Measurements from ENCODE around the gene FOXJ2. TPM values are rescaled to one million over a fixed set of nuclear protein-coding genes. Genes with fewer than 3 reads are reported as not detected.
A peak's percentile ranks its signal among the peaks of the same experiment; 100 is the strongest.
"Not testable (repeated sequence)": the region's sequence is repeated elsewhere in the genome, so short reads cannot be mapped to it uniquely, and the experiment has no call there.

FOXJ2 gene
- total RNA-seq, 3 donors from 2014 or later = 10.8 to 24.0 (median 12.3) TPM

DNA sequence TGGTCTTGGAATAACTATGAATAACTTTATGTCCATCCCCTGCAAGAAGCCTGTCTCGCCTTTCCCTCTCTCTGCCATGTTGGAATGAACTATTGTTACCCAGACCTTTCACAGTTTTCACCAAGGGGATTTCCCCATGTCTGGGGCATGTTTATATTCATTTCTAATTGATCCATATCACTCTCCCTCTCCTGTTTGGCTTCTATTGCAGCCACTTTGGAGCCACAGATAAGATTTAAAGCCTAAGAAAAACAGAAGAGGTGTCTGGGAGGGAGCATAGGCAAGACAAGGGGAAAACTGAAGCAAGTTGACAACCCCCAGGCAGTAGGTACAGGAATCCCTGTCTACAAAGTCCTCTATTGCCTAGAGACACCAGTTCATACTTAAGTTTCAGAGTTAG is 41.0 kb upstream of the FOXJ2 start:
- H3K4me3 ChIP-seq = no peak overlapping the region
- TF ChIP-seq, protein P1, sequence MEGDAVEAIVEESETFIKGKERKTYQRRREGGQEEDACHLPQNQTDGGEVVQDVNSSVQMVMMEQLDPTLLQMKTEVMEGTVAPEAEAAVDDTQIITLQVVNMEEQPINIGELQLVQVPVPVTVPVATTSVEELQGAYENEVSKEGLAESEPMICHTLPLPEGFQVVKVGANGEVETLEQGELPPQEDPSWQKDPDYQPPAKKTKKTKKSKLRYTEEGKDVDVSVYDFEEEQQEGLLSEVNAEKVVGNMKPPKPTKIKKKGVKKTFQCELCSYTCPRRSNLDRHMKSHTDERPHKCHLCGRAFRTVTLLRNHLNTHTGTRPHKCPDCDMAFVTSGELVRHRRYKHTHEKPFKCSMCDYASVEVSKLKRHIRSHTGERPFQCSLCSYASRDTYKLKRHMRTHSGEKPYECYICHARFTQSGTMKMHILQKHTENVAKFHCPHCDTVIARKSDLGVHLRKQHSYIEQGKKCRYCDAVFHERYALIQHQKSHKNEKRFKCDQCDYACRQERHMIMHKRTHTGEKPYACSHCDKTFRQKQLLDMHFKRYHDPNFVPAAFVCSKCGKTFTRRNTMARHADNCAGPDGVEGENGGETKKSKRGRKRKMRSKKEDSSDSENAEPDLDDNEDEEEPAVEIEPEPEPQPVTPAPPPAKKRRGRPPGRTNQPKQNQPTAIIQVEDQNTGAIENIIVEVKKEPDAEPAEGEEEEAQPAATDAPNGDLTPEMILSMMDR (IDR thresholded peaks at IDR 0.05) = no peak
- intact Hi-C loops (cut with DNase I, micrococcal nuclease) = loop anchor here (10.0 kb wide), 2 partner anchors 57 to 127 kb away; partner anchors contain the start of gene SLC2A3 (in 1 of the 2)
- no peak for DNase-seq
- H3K9me3 ChIP-seq = no peaks in the 10 kb centered on the region
- peaks cover 5% of the 10 kb centered on the region for H3K4me1 ChIP-seq (ENCODE audit: low read depth)
- ATAC-seq = no peak
- no peaks in the 10 kb centered on the region for H3K36me3 ChIP-seq (ENCODE audit: low read depth)

DNA sequence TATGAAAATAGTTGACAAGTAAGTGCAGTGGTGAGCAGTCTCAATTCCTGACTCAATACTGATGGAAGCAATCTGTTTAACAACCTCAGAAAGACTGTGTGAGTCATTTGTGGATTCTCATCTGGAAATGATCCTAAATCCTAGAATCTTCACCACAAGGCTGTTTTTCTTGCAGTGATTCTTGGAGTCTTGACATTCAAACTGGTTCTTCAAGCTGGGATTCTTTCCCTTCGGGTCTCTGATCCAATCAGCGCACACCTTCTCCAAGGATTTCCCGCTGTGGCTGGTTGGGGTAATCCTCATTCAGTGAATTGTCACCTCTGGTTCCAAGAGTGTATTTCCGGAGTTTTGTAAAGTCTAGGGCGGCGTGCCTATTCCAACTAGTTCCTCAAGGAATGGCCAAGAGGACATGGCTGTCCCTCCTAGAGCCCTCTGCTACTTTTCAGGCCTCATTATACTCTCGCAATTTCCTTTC is 37.7 kb upstream of the FOXJ2 start:
- Histone ChIP-seq H3K4me1 (ENCODE audit: low read depth) (peaks cover 5% of the 10 kb centered on the region), H3K9me3 (no peaks in the 10 kb centered on the region), H3K36me3 (ENCODE audit: low read depth) (no peaks in the 10 kb centered on the region), H3K4me3 (no peak overlapping the region)
- DNase-seq = no peak
- TF ChIP-seq, protein P1 (IDR thresholded peaks at IDR 0.05) = no peak
- intact Hi-C loops (cut with DNase I, micrococcal nuclease) = loop anchor here (5.0 to 10.0 kb wide), 4 partner anchors 60 to 132 kb away; partner anchors contain the start of gene SLC2A3 (in 1 of the 2)
- ATAC-seq = peak; percentile 5

DNA sequence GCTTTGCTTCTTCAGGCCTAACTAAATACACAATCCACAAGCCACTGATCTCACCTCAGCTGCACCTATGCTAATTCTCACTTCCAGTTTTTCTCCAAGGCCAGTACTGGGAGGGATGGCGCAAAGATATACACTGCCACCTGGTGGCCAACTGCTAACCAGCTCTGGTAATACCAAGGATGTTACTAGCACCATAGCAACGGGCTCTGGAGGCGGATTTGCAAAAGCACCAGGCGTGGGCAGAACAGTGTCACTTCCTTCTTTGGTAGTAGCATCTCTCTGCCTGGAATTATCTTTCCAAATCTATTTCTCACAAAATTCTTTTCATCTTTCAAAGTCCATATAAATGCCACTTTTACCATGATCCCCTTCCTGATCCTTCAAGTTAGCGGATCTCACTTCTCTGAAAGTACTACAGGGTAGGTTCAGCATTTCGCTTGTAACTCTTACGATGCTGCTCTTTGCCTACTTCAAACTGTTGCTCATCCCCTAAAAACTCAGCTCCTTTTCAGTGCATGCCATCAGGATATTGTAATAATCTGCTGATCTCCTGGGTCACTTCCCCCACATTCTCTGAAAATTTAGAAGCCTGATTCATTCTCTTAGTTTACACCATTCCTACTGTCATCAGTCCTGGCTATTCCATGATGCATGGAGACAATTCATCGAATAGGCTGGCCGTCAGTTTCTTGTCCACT is 37.1 kb upstream of the FOXJ2 start:
- Histone ChIP-seq H3K4me1 (ENCODE audit: low read depth) (peaks cover 5% of the 10 kb centered on the region), H3K36me3 (ENCODE audit: low read depth) (no peaks in the 10 kb centered on the region), H3K9me3 (no peaks in the 10 kb centered on the region), H3K4me3 (no peak overlapping the region)
- TF ChIP-seq, protein P1 (IDR thresholded peaks at IDR 0.05) = peak; percentile 68
- DNase-seq (peak; percentile 67 to 82 (median 76)), ATAC-seq (peak; percentile 99)
- intact Hi-C loops (cut with DNase I, micrococcal nuclease) = loop anchor here (5.0 to 10.0 kb wide), 4 partner anchors 61 to 133 kb away; partner anchors contain the start of gene SLC2A3 (in 1 of the 2)

DNA sequence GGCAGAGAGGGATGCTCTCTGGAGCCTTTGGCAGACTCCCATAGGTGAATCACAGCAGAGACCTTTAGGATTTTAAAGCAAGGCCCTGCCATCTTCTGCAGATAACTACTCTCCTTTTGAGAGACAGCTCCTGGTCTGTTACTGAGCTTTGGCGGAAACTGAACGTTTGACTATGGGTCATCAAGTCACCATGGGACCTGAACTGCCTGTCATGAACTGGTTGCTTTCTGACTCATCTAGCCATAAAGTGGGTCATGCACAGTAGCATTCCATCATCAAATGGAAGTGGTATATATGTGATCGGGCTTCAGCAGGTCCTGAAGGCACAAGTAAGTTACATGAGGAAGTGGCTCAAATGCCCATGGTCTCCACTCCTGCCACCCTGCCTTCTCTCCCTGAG is 31.7 kb upstream of the FOXJ2 start:
- intact Hi-C loops (cut with DNase I, micrococcal nuclease); ATAC-seq; H3K4me3 ChIP-seq; H3K4me1 ChIP-seq (ENCODE audit: low read depth); H3K9me3 ChIP-seq; H3K36me3 ChIP-seq (ENCODE audit: low read depth); DNase-seq: not testable (repeated sequence)

DNA sequence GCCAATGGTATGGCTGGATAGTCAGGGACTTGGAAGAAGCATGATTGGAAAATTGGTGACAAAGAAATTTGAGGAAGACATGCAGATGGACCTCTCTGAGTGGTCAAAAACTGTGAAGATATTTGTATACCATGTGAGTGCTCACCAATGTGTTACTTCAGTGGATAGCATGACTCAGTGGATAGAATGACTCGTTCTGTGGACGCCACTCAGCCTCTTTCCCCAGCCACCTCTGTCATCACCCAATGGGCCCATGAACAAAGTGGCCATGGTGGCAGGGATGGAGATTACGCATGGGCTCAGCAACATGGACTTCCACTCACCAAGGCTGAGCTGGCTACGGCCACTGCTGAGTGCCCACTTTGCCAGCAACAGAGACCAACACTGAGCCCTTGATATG is 31.0 kb upstream of the FOXJ2 start:
- DNase-seq; H3K9me3 ChIP-seq; intact Hi-C loops (cut with DNase I, micrococcal nuclease); H3K36me3 ChIP-seq (ENCODE audit: low read depth); H3K4me1 ChIP-seq (ENCODE audit: low read depth); H3K4me3 ChIP-seq; ATAC-seq: not testable (repeated sequence)

DNA sequence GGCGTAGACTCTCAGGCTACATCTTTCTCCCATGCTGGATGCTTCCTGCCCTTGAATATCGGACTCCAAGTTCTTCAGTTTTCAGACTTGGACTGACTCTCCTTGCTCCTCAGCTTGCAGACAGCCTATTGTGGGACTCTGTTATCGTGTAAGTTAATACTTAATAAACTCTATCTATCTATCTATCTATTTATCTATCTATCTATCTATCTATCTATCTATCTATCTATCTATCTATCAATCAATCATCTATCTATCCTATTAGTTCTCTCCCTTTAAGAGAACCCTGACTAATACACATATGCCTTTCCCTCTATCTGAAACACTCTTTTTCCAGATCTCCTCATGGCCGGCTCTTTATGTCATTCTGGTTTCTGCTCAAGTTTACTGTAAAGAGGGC is 27.6 kb upstream of the FOXJ2 start:
- H3K4me1 ChIP-seq (ENCODE audit: low read depth); intact Hi-C loops (cut with DNase I, micrococcal nuclease); H3K9me3 ChIP-seq; DNase-seq; H3K4me3 ChIP-seq; H3K36me3 ChIP-seq (ENCODE audit: low read depth); ATAC-seq: not testable (repeated sequence)

DNA sequence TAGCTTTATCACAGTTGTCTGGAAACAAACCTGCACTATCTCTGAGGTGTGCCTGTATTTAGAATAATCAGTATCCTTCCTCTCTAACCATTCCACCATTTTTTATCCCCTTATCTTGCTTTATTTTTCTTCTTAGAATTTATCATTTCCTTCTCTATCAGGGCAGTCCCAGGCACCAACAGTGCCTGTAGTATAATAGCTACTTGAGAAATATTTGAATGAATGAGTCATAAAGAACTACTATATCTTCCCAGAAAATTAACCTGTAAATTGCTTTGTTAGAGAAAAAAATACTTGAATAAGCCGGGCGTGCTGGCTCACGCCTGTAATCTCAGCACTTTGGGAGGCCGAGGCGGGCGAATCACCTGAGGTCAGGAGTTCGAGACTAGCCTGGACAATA is 21.2 kb upstream of the FOXJ2 start:
- Histone ChIP-seq H3K4me3 (no peak overlapping the region), H3K9me3 (no peaks in the 10 kb centered on the region), H3K36me3 (ENCODE audit: low read depth) (no peaks in the 10 kb centered on the region), H3K4me1 (ENCODE audit: low read depth) (no peaks in the 10 kb centered on the region)
- intact Hi-C loops (cut with DNase I, micrococcal nuclease) = no loop called here
- ATAC-seq (no peak), DNase-seq (no peak)
- TF ChIP-seq, protein P1 (IDR thresholded peaks at IDR 0.05) = no peak

Measured in mucosa of descending colon (tissue), 3 donors.